ENCODE measurements around the gene GPER1.

- TF ChIP-seq CTCF (conservative IDR thresholded peaks at IDR 0.05; ENCODE audit: low read depth, low read length) (no peak), EZH2 (IDR thresholded peaks at IDR 0.05; ENCODE audit: low read length, unreplicated experiment) (no peak), EZH2phosphoT487 (IDR thresholded peaks at IDR 0.05; ENCODE audit: borderline replicate concordance, low read length) (no peak)
Observed at GRCh38 chr7:1130021-1130990, 42.4 kb downstream of the GPER1 start.

Data from PC-3 (cell line).